NB4 (cell line): ENCODE data around the gene RAB40C.

ENCODE experiments used
- DNase-seq: peaks from one replicate; pipeline ENCODE4 v3.0.0; 2010; ENCODE audit warnings: low read depth
- H3K4me3 ChIP-seq: one replicate; pipeline ENCODE4 v1.5.1; 2011; ENCODE audit warnings: mild to moderate bottlenecking, low read depth, low read length, moderate library complexity
- MAX ChIP-seq: IDR thresholded peaks from 2 replicates; pipeline ENCODE4 v1.6.1; 2011; ENCODE audit warnings: low read depth, low read length
- MYC ChIP-seq: IDR thresholded peaks from 2 replicates; pipeline ENCODE4 v1.6.1; 2011; ENCODE audit warnings: low read depth, low read length
- POLR2A ChIP-seq: IDR thresholded peaks from 2 replicates; pipeline ENCODE4 v1.6.1; 2011; ENCODE audit warnings: mild to moderate bottlenecking; ENCODE audit not compliant: insufficient read length; ENCODE audit errors: extremely low read depth
- TF ChIP-seq, protein P1 (sequence below): IDR thresholded peaks from one replicate; pipeline ENCODE4 v1.5.1; 2012; ENCODE audit warnings: low read depth, low read length

Gene RAB40C

DNA sequence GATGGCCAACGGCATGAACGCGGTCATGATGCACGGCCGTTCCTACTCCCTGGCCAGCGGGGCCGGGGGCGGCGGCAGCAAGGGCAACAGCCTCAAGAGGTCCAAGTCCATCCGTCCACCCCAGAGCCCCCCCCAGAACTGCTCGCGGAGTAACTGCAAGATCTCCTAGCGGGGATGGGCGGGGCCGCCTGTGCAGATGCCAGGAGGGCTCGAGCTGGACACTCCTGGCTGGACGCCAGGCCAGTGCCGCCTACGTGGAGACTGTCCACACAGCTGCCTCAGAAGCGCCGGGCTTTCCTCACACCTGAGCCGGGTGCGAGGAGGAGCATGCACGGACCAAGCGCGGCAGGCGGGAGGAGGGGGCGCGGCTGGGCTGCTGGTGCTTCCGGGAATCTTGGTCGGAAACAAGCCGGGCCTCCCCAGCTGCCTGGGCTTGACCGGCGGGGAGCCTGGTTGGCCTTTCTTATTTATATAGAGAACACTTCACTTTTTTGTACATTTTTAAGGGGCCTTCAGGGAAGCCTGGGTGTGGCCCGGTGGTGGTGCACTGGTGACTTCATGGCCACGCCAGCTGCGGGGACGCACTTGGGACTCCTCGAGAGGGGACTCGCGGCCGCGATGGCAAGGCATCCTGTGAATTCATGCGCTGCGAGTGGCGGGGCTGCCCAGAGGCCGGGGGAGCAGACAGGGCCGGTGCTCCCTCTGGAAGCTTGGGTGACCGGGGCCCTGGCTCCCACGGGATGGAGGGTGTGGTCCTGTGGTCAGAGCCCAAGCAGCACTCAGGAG is 37.8 kb downstream of the RAB40C start:
- TF ChIP-seq POLR2A: no peak
- TF ChIP-seq MYC: no peak
- TF ChIP-seq, protein P1, sequence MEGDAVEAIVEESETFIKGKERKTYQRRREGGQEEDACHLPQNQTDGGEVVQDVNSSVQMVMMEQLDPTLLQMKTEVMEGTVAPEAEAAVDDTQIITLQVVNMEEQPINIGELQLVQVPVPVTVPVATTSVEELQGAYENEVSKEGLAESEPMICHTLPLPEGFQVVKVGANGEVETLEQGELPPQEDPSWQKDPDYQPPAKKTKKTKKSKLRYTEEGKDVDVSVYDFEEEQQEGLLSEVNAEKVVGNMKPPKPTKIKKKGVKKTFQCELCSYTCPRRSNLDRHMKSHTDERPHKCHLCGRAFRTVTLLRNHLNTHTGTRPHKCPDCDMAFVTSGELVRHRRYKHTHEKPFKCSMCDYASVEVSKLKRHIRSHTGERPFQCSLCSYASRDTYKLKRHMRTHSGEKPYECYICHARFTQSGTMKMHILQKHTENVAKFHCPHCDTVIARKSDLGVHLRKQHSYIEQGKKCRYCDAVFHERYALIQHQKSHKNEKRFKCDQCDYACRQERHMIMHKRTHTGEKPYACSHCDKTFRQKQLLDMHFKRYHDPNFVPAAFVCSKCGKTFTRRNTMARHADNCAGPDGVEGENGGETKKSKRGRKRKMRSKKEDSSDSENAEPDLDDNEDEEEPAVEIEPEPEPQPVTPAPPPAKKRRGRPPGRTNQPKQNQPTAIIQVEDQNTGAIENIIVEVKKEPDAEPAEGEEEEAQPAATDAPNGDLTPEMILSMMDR: no peak
- no peak for TF ChIP-seq MAX
- DNase-seq: no peak
- H3K4me3 ChIP-seq: no peak overlapping the region

- H3K4me3 ChIP-seq: no peak overlapping the region
- no peak for DNase-seq
- TF ChIP-seq MYC (no peak), POLR2A (no peak), MAX (no peak)
- TF ChIP-seq, protein P1: no peak
These were observed 38.6 kb downstream of the RAB40C start for GRCh38 chr16:628321-629061.

DNA sequence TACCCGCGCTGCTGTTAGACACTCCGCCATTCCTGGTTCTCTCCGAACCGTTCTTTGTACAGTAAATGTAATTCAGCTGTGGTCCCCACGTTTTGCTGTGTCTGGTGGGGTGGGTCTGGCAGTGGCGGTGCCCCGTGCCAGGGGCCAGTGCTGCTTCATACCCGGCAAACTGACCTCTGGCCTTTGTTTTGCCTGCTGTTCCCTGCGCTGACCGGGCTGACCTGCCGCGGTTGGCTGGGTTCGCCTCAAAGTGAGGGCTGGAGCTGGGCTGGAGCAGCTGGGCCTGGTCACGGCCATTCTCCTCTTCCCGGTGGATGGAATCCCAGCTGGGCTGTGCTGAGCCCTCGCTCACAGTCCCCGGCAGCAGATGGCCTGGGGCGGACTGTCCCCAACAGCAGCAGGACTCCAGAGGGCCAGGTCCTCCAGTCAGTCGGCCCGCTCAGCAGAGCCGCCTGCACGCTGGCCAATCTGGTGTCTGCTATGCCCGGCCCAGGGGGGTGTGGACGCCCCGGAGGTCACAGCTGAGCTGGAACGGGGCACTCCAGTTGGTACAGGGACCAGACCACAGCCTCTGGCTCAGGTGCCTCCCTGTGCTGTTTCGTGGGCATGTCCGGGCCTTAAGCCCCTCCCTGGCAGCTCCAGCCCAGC is 39.4 kb downstream of the RAB40C start:
- TF ChIP-seq, protein P1: no peak
- TF ChIP-seq MYC (no peak), MAX (no peak), POLR2A (no peak)
- H3K4me3 ChIP-seq: no peak overlapping the region
- DNase-seq: no peak

GRCh38 chr16:629833-630248 is 40.0 kb downstream of the RAB40C start:
- no peak for TF ChIP-seq MYC
- TF ChIP-seq MAX: no peak
- TF ChIP-seq, protein P1: no peak
- no peak for TF ChIP-seq POLR2A
- no peak for DNase-seq
- H3K4me3 ChIP-seq: no peak overlapping the region

DNA sequence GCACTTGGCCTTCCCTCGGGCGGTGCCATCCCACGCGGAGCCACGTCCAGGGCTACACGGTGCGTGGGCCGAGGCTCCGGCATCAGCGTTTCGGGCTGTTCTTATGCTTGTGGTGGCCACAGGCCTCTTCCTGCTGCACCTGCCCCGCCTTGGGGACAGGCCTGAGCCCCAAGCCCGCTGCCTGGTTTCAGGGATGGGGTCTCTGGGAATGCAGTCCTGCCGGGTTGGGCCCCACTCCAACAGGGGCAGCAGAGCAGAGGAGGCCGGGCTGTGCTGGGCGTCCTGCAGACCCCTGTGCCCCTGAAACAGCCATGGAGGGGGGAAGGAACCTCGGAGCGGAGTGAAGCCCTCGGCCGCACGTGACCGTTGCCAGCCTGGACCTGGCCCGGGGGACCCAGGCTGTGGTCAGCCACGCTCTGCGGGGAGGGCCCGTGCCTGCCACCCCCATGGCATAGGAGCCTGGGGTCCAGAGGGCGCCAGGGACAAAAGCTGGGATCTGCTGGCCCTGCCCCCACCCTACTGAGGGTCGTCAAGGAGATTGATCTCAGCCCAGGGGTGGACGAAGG is 40.5 kb downstream of the RAB40C start:
- no peak overlapping the region for H3K4me3 ChIP-seq
- no peak for DNase-seq
- no peak for TF ChIP-seq MYC
- no peak for TF ChIP-seq POLR2A
- TF ChIP-seq, protein P1: no peak
- no peak for TF ChIP-seq MAX
